SU-DHL-6 (cell line): ENCODE results near the gene RHOT2.
"Not testable (repeated sequence)": the region's sequence is repeated elsewhere in the genome, so short reads cannot be mapped to it uniquely, and the experiment has no call there.

ENCODE experiments used
- CTCF ChIP-seq: fragments of 200-600 bp; sonication (generic); IDR thresholded peaks from one replicate; pipeline ENCODE4 v1.5.1; 2017; ENCODE audit warnings: antibody characterized with exemption, mild to moderate bottlenecking, low read length, moderate library complexity; ENCODE audit not compliant: insufficient read depth, poor library complexity, severe bottlenecking
- EZH2phosphoT487 ChIP-seq: fragments of 200-600 bp; sonication (generic), shearing (Covaris generic); conservative IDR thresholded peaks from 2 replicates; pipeline ENCODE4 v1.6.1; 2018; ENCODE audit warnings: mild to moderate bottlenecking, antibody characterized with exemption, low read length, moderate library complexity, mixed read lengths

DNA sequence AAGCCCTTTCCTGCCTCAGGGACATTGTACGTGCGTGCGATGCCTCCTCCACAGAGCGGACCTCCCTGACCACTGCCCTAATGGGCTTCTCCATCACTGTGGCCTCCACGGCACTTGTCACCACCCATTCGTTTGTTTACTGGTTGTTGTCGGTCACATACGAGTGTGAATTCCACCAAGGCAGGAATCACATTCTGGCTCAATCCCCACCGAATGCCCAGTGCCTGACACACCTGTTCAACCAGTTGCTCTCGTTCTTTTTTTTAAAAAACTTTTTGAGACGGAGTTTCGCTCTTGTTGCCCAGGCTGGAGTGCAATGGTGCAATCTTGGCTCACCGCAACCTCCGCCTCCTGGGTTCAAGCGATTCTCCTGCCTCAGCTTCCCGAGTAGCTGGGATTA lies 23.3 kb downstream of the RHOT2 start:
- TF ChIP-seq CTCF, EZH2phosphoT487: not testable (repeated sequence)
